Loucy (cell line): ENCODE results near the gene SUSD3.

ENCODE experiments used
- H2AFZ ChIP-seq: fragments of 200-600 bp; sonication (generic); 2 replicates; pipeline ENCODE4 v1.6.0; 2016; ENCODE audit warnings: antibody characterized with exemption, mild to moderate bottlenecking, low read length, moderate library complexity
- H3F3A ChIP-seq: fragments of 200-600 bp; 2 replicates; pipeline ENCODE4 v1.6.0; 2016; ENCODE audit warnings: antibody characterized with exemption, low read depth, mild to moderate bottlenecking
- H3K27me3 ChIP-seq: fragments of 200-600 bp; sonication (generic); 2 replicates; pipeline ENCODE4 v1.6.1; 2014; ENCODE audit warnings: low read length, mild to moderate bottlenecking; ENCODE audit not compliant: insufficient read depth, poor library complexity, severe bottlenecking
- H3K36me3 ChIP-seq: fragments of 200-600 bp; sonication (generic); 2 replicates; pipeline ENCODE4 v1.6.1; 2016; ENCODE audit warnings: low read length; ENCODE audit not compliant: insufficient read depth
- H3K4me1 ChIP-seq: fragments of 200-600 bp; sonication (generic); 2 replicates; pipeline ENCODE4 v1.5.1; 2014; ENCODE audit warnings: low read length, mild to moderate bottlenecking; ENCODE audit not compliant: insufficient read depth, poor library complexity, severe bottlenecking
- H3K4me2 ChIP-seq: fragments of 200-600 bp; sonication (generic); 2 replicates; pipeline ENCODE4 v1.6.0; 2014; ENCODE audit warnings: antibody characterized with exemption, low read length, low read depth, mild to moderate bottlenecking; ENCODE audit not compliant: poor library complexity, severe bottlenecking
- H3K4me3 ChIP-seq: fragments of 200-600 bp; sonication (generic); 2 replicates; pipeline ENCODE4 v1.5.1; 2014; ENCODE audit warnings: low read length, mild to moderate bottlenecking, mixed read lengths; ENCODE audit not compliant: poor library complexity, severe bottlenecking
- H3K79me2 ChIP-seq: fragments of 200-600 bp; sonication (generic); 2 replicates; pipeline ENCODE4 v1.6.1; 2014; ENCODE audit warnings: low read length; ENCODE audit not compliant: insufficient read depth
- H3K9ac ChIP-seq: fragments of 200-600 bp; sonication (generic); 2 replicates; pipeline ENCODE4 v1.6.0; 2014; ENCODE audit warnings: mild to moderate bottlenecking, low read depth, low read length, moderate library complexity; ENCODE audit not compliant: poor library complexity, severe bottlenecking
- H3K9me2 ChIP-seq: fragments of 200-600 bp; sonication (generic); replicated peaks from 2 replicates; pipeline ENCODE4 v1.6.1; 2016; ENCODE audit warnings: low read depth, low read length, mixed read lengths
- H3K9me3 ChIP-seq: fragments of 200-600 bp; sonication (generic); 2 replicates; pipeline ENCODE4 v1.6.1; 2014; ENCODE audit warnings: mild to moderate bottlenecking, antibody characterized with exemption, low read length, low read depth; ENCODE audit not compliant: insufficient read depth
- H4K20me1 ChIP-seq: fragments of 200-600 bp; sonication (generic); 2 replicates; pipeline ENCODE4 v1.6.0; 2014; ENCODE audit warnings: antibody characterized with exemption, low read length, mild to moderate bottlenecking; ENCODE audit not compliant: insufficient read depth, poor library complexity, severe bottlenecking
- EZH2phosphoT487 ChIP-seq: fragments of 200-600 bp; IDR thresholded peaks from 2 replicates; pipeline ENCODE4 v1.6.1; 2018; ENCODE audit warnings: antibody characterized with exemption, mild to moderate bottlenecking, moderate library complexity, borderline replicate concordance
- TF ChIP-seq, protein P1 (sequence below): fragments of 200-600 bp; sonication (generic); conservative IDR thresholded peaks from 2 replicates; pipeline ENCODE4 v1.5.1; 2014; ENCODE audit warnings: mild to moderate bottlenecking, antibody characterized with exemption, low read length

The SUSD3 gene

DNA sequence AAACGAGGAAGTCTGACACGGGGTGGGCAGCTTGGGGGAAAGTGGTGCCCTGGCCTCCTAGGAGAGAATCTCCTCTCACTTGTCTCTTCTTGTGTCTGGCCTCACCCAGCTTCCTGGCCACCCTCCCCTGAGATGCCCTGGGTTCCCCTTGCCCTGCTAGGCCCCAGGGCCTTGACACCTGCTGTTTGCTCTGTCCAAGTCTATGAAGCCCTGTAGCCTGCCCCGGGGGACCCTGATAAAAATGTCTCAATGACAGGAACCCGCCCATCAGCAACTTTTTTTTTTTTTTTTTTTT is 35.0 kb upstream of the SUSD3 start:
- no peak overlapping the region for H3K9ac ChIP-seq
- no peaks in the 10 kb centered on the region for H3K9me3 ChIP-seq
- H3K4me3 ChIP-seq: no peak overlapping the region
- peaks cover 55% of the 10 kb centered on the region; the same call in 1 of the 2 replicates for H3K36me3 ChIP-seq
- H3K79me2 ChIP-seq: no peaks in the 10 kb centered on the region
- H3K4me1 ChIP-seq: peaks cover 39% of the 10 kb centered on the region
- no peak overlapping the region for H2AFZ ChIP-seq
- no peaks in the 10 kb centered on the region for H3K9me2 ChIP-seq
- H4K20me1 ChIP-seq: no peaks in the 10 kb centered on the region
- H3K4me2 ChIP-seq: no peak overlapping the region
- H3F3A ChIP-seq: no peaks in the 10 kb centered on the region
- no peaks in the 10 kb centered on the region for H3K27me3 ChIP-seq
- TF ChIP-seq EZH2phosphoT487: no peak
- TF ChIP-seq, protein P1, sequence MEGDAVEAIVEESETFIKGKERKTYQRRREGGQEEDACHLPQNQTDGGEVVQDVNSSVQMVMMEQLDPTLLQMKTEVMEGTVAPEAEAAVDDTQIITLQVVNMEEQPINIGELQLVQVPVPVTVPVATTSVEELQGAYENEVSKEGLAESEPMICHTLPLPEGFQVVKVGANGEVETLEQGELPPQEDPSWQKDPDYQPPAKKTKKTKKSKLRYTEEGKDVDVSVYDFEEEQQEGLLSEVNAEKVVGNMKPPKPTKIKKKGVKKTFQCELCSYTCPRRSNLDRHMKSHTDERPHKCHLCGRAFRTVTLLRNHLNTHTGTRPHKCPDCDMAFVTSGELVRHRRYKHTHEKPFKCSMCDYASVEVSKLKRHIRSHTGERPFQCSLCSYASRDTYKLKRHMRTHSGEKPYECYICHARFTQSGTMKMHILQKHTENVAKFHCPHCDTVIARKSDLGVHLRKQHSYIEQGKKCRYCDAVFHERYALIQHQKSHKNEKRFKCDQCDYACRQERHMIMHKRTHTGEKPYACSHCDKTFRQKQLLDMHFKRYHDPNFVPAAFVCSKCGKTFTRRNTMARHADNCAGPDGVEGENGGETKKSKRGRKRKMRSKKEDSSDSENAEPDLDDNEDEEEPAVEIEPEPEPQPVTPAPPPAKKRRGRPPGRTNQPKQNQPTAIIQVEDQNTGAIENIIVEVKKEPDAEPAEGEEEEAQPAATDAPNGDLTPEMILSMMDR: no peak

GRCh38 chr9:93024646-93024910 is 33.9 kb upstream of the SUSD3 start:
- Histone ChIP-seq H2AFZ (no peak overlapping the region), H3K9me2 (no peaks in the 10 kb centered on the region), H3K4me2 (no peak overlapping the region), H3K4me1 (peaks cover 44% of the 10 kb centered on the region), H3K9me3 (no peaks in the 10 kb centered on the region), H3K4me3 (no peak overlapping the region), H3K9ac (no peak overlapping the region), H3K36me3 (peaks cover 45% of the 10 kb centered on the region; the same call in 1 of the 2 replicates), H3K79me2 (no peaks in the 10 kb centered on the region), H4K20me1 (no peaks in the 10 kb centered on the region), H3F3A (no peaks in the 10 kb centered on the region), H3K27me3 (no peaks in the 10 kb centered on the region)
- no peak for TF ChIP-seq EZH2phosphoT487
- TF ChIP-seq, protein P1: no peak

- Histone ChIP-seq H3K4me1 (peaks cover 44% of the 10 kb centered on the region), H2AFZ (no peak overlapping the region), H3K4me3 (no peak overlapping the region), H3K27me3 (no peaks in the 10 kb centered on the region), H3K9me3 (no peaks in the 10 kb centered on the region), H3F3A (no peaks in the 10 kb centered on the region), H3K9ac (no peak overlapping the region), H3K9me2 (no peaks in the 10 kb centered on the region), H4K20me1 (no peaks in the 10 kb centered on the region), H3K79me2 (no peaks in the 10 kb centered on the region), H3K36me3 (peaks cover 45% of the 10 kb centered on the region; the same call in 1 of the 2 replicates), H3K4me2 (no peak overlapping the region)
- TF ChIP-seq EZH2phosphoT487: no peak
- TF ChIP-seq, protein P1: no peak
Observed at GRCh38 chr9:93024986-93025630, 33.4 kb upstream of the SUSD3 start.
